K562 (cell line): ENCODE results near the gene TOMM5. TPM values are rescaled to one million over a fixed set of nuclear protein-coding genes. Genes with fewer than 3 reads are reported as not detected.

ENCODE experiments used
- ARID4B ChIP-seq: sonication (generic); formaldehyde crosslinking; IDR thresholded peaks from 2 replicates; pipeline ENCODE4 v1.8.0; 2022; ENCODE audit warnings: mild to moderate bottlenecking, missing genetic modification reagents
- CEBPB ChIP-seq: fragments of 450-650 bp; IDR thresholded peaks from 2 replicates; pipeline ENCODE4 v1.6.1; 2016; ENCODE audit warnings: missing genetic modification characterization, missing compliant biosample characterization
- CEBPZ ChIP-seq: fragments of 150-350 bp; IDR thresholded peaks from 2 replicates; pipeline ENCODE4 v1.6.1; 2014; ENCODE audit warnings: low read depth, mild to moderate bottlenecking, low read length, borderline replicate concordance
- FOS ChIP-seq: IDR thresholded peaks from 3 replicates; pipeline ENCODE4 v1.6.1; 2011; ENCODE audit not compliant: insufficient read length; ENCODE audit errors: extremely low read depth
- MCM3 ChIP-seq: fragments of 450-650 bp; IDR thresholded peaks from 2 replicates; pipeline ENCODE4 v1.6.1; 2016
- NCOA1 ChIP-seq: fragments of 450-650 bp; IDR thresholded peaks from 2 replicates; pipeline ENCODE4 v1.6.1; 2016; ENCODE audit warnings: low read depth
- SAFB ChIP-seq: fragments of 200-400 bp; formaldehyde crosslinking; IDR thresholded peaks from 2 replicates; pipeline ENCODE4 v1.6.1; 2017; ENCODE audit warnings: low read depth, low read length, borderline replicate concordance
- STAT6 ChIP-seq: sonication (generic); formaldehyde crosslinking; IDR thresholded peaks from 2 replicates; pipeline ENCODE4 v1.8.1; 2023; ENCODE audit warnings: mild to moderate bottlenecking, missing genetic modification reagents
- ZFP1 ChIP-seq: fragments of 450-650 bp; formaldehyde crosslinking; IDR thresholded peaks from 2 replicates; pipeline ENCODE4 v1.4.0; 2020; ENCODE audit warnings: mild to moderate bottlenecking, mixed read lengths
- ZHX1 ChIP-seq: fragments of 150-350 bp; conservative IDR thresholded peaks from 2 replicates; pipeline ENCODE4 v1.6.1; 2014; ENCODE audit warnings: low read length
- ZNF263 ChIP-seq: sonication (generic); formaldehyde crosslinking; IDR thresholded peaks from 2 replicates; pipeline ENCODE4 v1.8.0; 2022; ENCODE audit warnings: mild to moderate bottlenecking, missing genetic modification reagents, borderline replicate concordance
- ZNF282 ChIP-seq: sonication (generic); formaldehyde crosslinking; IDR thresholded peaks from 2 replicates; pipeline ENCODE4 v1.8.1; 2023; ENCODE audit warnings: missing genetic modification reagents
- ZNF551 ChIP-seq: fragments of 250-450 bp; sonication (Bioruptor Pico); IDR thresholded peaks from 2 replicates; pipeline ENCODE4 v1.5.0; 2021; ENCODE audit warnings: mild to moderate bottlenecking, moderate library complexity
- ZSCAN32 ChIP-seq: fragments of 450-650 bp; formaldehyde crosslinking; IDR thresholded peaks from 2 replicates; pipeline ENCODE4 v1.4.0; 2020; ENCODE audit warnings: mild to moderate bottlenecking, moderate library complexity
- polyA plus RNA-seq, 8 experiments: library from polyadenylated mRNA; depleted of rRNA in 4 of 8; stranded (reverse) in 5 of 8; unstranded in 3 of 8; fragments of >200 nt; fragmentation: Nextera tagmentation in 2 of 8; fragmentation: Illumina TruSeq in 1 of 8; extraction: Ambion mirVana in 2 of 8; extraction: Trizol in 1 of 8; gene quantifications; 2 replicates each; pipeline versions ENCODE4 v1.2.1 to v1.2.3, GENCODE V29; 2011 to 2014; ENCODE audit warnings: inconsistent platforms in 1 of 8, missing spikeins in 1 of 8
- total RNA-seq, 7 experiments: library from RNA; depleted of rRNA in 6 of 7; stranded (reverse); fragments of >200 nt in 6 of 7; fragmentation: Illumina TruSeq in 2 of 7; extraction: Trizol in 2 of 7; gene quantifications; 2 replicates each; pipeline versions ENCODE4 v1.2.1 to v1.2.3, GENCODE V29; 2011 to 2021; ENCODE audit warnings: low replicate concordance in 1 of 7

The TOMM5 gene
- total and polyA plus RNA-seq, 9 of the 15 experiments (the other 6 are each of a cell fraction or from before 2014, with no cell fraction given) = 262 to 1,742 (median 496) TPM

GRCh38 chr9:37592108-37592951, at the start of gene TOMM5 (continued):
- TF ChIP-seq ZNF551 (CRISPR knock-in tag) (no peak), ZFP1 (0 out of 2 replicates have a peak, but pooled peaks have one; percentile 50), MCM3 (no peak), STAT6 (CRISPR knock-in tag) (no peak; the same call in 1 of the 2 replicates), ZNF282 (peak; percentile 88; the same call in 1 of the 2 replicates), SAFB (no peak), CEBPZ (no peak), NCOA1 (peak; percentile 81), ZHX1 (no peak), FOS (no peak), CEBPB (peak; percentile 98), ZNF263 (CRISPR knock-in tag) (peak; percentile 45; the same call in 1 of the 2 replicates), ZSCAN32 (CRISPR knock-in tag) (no peak), ARID4B (CRISPR knock-in tag) (peak; percentile 97)
